GM12872 (cell line): ENCODE results near the gene ABLIM2.

Source experiments
- TF ChIP-seq, protein P1 (sequence below): IDR thresholded peaks from 3 replicates; pipeline ENCODE4 v1.5.1; 2011; ENCODE audit warnings: low read depth, mild to moderate bottlenecking, low read length, moderate library complexity; ENCODE audit not compliant: insufficient read depth

ABLIM2 gene

DNA sequence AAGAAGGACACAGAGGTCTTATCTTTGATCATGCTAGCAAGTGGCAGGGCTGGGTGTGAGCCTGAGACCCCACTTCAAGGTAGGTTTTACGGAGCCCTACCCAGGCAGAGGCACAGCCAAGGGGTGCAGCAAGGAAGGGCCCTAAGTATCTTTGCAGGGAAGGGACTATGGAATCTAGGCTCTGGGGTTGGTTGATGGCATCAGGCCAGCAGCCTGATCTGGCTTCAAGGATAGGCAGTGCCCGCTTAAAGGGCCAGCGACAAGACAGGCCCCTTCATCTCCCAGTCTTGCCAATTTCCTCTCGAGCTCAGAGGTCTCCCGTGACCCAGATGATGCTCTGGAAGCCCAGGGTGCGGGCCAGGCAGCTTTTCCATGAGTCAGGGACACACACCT lies 5.8 kb downstream of the ABLIM2 start:
- TF ChIP-seq, protein P1, sequence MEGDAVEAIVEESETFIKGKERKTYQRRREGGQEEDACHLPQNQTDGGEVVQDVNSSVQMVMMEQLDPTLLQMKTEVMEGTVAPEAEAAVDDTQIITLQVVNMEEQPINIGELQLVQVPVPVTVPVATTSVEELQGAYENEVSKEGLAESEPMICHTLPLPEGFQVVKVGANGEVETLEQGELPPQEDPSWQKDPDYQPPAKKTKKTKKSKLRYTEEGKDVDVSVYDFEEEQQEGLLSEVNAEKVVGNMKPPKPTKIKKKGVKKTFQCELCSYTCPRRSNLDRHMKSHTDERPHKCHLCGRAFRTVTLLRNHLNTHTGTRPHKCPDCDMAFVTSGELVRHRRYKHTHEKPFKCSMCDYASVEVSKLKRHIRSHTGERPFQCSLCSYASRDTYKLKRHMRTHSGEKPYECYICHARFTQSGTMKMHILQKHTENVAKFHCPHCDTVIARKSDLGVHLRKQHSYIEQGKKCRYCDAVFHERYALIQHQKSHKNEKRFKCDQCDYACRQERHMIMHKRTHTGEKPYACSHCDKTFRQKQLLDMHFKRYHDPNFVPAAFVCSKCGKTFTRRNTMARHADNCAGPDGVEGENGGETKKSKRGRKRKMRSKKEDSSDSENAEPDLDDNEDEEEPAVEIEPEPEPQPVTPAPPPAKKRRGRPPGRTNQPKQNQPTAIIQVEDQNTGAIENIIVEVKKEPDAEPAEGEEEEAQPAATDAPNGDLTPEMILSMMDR: no peak

DNA sequence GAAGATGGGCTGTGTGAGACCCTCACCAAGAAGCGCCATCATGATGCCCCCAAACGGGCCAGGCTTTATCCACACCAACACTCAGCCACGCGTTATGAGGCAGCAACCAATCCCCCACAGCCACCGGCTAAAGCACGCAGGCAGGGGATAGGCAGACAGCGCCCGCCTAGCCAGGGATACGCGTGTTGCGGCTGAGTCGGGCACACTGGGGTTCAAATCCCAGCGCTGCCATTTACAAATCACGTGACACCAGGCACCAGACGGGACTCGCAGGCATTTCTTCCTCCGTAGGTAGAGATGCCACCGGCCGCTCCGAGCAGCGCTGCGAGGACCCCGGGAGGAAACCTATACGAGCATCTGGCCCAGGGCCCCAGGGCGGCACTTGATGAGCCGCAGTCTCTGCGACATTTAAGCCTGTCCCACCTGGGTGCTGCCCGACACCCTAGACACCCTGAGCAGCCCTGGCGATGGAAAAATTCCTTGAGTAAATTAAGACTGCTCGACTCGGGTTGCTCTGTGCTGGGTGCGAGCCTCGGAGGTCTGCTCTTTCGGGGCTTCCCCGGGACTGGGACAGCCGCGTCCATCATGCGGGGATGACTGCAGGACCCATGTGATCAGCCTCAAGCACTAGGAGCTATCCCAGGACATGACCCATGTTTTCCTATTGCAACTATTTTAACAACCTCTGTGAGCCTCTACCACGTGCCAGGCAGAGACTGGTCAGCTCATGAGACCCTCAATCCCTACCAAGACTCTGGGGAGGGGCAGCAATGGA lies 6.3 kb downstream of the ABLIM2 start:
- TF ChIP-seq, protein P1: no peak

DNA sequence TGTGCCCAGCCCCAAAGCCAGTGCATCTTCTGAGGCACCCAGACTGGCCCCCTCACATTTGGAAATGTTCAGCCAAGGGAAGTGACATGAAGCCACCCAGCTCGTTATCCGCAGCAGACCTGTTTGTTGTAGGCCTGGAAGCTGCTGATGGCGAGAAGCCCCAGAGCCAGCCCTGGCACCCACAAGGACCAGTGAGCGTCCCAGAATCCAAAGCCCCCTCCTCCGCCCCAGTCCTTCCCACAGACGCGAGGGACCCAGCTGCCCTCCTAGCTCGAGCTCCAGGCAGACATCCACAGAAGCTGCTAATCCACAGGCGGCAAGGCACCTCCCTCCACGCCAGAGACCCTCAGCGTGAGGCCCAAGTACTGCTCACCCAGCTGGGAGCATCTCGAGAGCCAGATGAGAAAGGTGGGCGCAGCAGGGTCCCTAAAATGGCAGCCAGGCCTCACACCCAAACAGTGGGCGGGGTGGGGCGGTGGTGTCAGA lies 7.4 kb downstream of the ABLIM2 start:
- TF ChIP-seq, protein P1: no peak

DNA sequence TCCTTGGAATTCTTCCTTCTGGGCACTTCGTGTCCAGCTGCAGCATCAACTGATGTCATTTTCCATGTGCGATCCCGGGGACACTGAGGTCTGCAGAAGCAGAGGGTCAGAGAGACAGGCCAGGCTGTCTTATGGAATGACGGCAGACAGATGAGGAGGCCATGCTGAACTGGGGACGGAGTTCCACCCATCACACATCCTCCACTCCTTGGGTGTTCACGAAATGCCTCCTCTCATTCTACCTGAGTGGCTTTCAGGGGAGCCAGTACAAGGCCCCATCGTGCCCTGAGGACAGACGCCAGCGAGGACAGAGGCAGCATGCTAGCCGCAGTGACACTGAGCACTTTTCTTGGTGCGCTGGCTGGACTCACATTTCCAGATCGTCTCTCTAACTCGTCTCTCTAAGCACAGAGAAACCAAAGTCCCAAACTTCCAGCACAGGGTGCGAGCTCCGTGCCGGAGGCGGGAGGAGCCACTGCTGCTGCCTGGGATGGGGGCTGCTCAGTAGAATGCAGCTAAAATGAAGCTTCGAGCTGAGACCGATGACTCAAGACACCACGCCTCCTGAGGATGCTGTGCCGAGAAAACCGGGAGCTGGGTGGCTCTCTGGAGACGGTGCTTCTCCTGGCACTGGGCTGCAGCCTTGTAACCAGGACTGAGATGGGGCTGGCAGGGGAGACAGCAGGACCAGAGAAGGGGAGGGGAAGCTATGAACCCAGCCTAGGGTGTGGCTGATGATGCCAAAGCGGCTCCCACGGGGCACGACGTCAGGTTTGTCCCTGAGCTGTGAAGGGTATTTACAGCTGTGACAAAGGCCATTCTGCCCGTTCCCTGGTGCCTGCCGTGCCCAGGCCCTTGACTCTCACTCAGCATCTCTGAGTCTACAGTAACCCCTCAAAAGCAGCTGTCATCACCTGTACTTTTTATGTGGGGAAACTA lies 8.2 kb downstream of the ABLIM2 start:
- TF ChIP-seq, protein P1: no peak

DNA sequence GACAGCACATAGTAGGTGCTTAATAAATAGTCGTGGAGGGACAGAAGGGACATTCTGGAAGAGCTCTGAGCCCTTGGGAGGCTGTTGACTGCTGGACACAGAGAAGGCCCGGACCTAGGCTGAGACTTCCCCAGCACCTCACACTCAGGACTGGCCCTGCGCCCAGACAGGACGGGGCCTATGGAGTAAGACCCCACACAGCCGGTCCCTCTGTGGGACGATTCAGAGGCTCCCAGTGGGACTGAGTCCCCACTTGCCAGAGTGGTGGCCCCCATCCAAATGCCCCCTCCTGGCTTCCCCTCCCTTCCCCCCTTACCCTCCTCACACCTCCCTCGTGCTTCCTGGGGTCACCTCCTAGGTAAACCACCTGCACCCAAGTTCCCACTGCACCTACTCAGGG lies 8.9 kb downstream of the ABLIM2 start:
- TF ChIP-seq, protein P1: no peak

DNA sequence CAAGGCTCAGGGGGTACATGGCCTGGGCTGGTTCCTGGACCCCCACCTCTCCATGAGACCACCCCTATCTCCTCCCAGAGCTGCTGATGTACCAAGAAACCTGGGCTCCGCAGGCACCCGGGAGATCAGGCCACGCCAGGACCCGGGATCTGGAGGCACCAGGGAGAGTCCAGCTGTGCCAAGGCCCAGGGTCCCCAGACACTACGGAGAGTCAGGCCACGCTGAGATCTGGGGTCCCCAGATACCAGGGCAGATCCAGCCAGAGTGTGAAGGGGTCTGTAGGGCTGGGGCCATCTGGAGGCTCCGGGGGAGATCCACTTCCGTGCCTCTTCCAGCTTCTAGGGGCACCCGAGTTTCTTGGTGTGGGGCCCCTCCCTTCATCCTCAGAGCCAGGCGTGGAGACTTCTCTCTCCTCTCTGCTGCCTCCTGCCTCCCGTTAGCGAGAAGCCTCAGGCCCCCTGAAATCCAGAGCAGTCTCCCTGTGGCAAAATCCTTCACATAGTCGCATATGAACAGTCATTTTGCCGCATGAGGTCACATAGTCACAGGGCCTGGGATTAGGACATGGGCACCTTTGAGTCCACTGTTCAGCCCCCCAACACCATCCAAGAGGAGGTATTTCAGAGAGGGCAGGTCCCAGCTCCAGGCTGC lies 9.7 kb downstream of the ABLIM2 start:
- TF ChIP-seq, protein P1: no peak

DNA sequence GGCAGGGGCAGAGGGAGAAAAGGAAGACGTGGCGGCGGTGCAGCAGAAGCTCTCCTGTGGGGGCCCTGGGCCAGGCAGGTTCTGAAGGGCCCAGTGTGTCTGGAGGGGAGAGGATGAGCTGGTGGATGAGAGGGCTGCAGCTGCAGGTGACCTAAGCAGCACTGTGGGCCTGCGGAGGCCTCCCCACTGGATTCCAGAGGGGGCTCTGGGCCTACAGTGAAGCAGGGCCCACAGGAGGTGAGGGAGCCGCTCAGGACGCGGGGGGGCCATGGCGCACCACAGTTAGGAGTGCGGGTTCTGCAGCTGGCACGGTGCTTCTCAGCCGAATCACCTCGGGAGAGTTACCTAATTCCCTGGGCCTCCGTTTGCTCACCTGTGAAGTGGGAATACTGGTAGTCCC lies 10.5 kb downstream of the ABLIM2 start:
- TF ChIP-seq, protein P1: no peak
